ENCODE results near the gene ORAI3. TPM values are rescaled to one million over a fixed set of nuclear protein-coding genes. Genes with fewer than 3 reads are reported as not detected.
A peak's percentile ranks its signal among the peaks of the same experiment; 100 is the strongest.

Gene ORAI3
- total RNA-seq, 6 experiments from 2014 or later: 15.2 to 26.2 (median 18.4) TPM

GRCh38 chr16:30902029-30902972, 46.6 kb upstream of the ORAI3 start:
- Mint-ChIP-seq H3K9me3 (no peaks in the 10 kb centered on the region), H3K4me3 (peak overlapping the region; percentile 86), H3K27me3 (ENCODE audit: insufficient read depth) (no peaks in the 10 kb centered on the region; the same call in 1 of the 2 replicates), H3K36me3 (ENCODE audit: low read depth) (peaks cover 11% of the 10 kb centered on the region), H3K4me1 (ENCODE audit: low read depth) (peaks cover 19% of the 10 kb centered on the region), H3K27ac (peak overlapping the region; percentile 86)
- peak; percentile 32 for DNase-seq
- TF ChIP-seq CTCF (IDR thresholded peaks at IDR 0.05): no peak

- no peak for DNase-seq
- Mint-ChIP-seq H3K4me3 (peak overlapping the region; percentile 86), H3K27me3 (ENCODE audit: insufficient read depth) (no peaks in the 10 kb centered on the region; the same call in 1 of the 2 replicates), H3K36me3 (ENCODE audit: low read depth) (peaks cover 10% of the 10 kb centered on the region), H3K9me3 (no peaks in the 10 kb centered on the region), H3K4me1 (ENCODE audit: low read depth) (peaks cover 17% of the 10 kb centered on the region), H3K27ac (peak overlapping the region; percentile 86)
- TF ChIP-seq CTCF (IDR thresholded peaks at IDR 0.05): no peak
These were observed 45.9 kb upstream of the ORAI3 start for GRCh38 chr16:30903002-30903401.

- H3K4me3 Mint-ChIP-seq: no peak overlapping the region
- TF ChIP-seq CTCF (IDR thresholded peaks at IDR 0.05): no peak
- H3K36me3 Mint-ChIP-seq (ENCODE audit: low read depth): peaks cover 10% of the 10 kb centered on the region
- no peak for DNase-seq
- H3K27ac Mint-ChIP-seq: peak overlapping the region; percentile 86
- H3K9me3 Mint-ChIP-seq: no peaks in the 10 kb centered on the region
- H3K27me3 Mint-ChIP-seq (ENCODE audit: insufficient read depth): no peaks in the 10 kb centered on the region; the same call in 1 of the 2 replicates
- peaks cover 17% of the 10 kb centered on the region for H3K4me1 Mint-ChIP-seq (ENCODE audit: low read depth)
These were observed 45.3 kb upstream of the ORAI3 start for GRCh38 chr16:30903596-30903995.

GRCh38 chr16:30904114-30904780, 44.6 kb upstream of the ORAI3 start:
- Mint-ChIP-seq H3K27ac (peak overlapping the region; percentile 86), H3K4me3 (no peak overlapping the region), H3K4me1 (ENCODE audit: low read depth) (peaks cover 17% of the 10 kb centered on the region), H3K27me3 (ENCODE audit: insufficient read depth) (no peaks in the 10 kb centered on the region; the same call in 1 of the 2 replicates), H3K36me3 (ENCODE audit: low read depth) (peaks cover 10% of the 10 kb centered on the region), H3K9me3 (no peaks in the 10 kb centered on the region)
- TF ChIP-seq CTCF (IDR thresholded peaks at IDR 0.05): no peak
- no peak for DNase-seq

GRCh38 chr16:30907064-30907463, 41.8 kb upstream of the ORAI3 start:
- no peak for DNase-seq
- Mint-ChIP-seq H3K9me3 (no peaks in the 10 kb centered on the region), H3K4me3 (no peak overlapping the region), H3K27me3 (ENCODE audit: insufficient read depth) (no peaks in the 10 kb centered on the region; the same call in 1 of the 2 replicates), H3K4me1 (ENCODE audit: low read depth) (peaks cover 17% of the 10 kb centered on the region), H3K27ac (no peak overlapping the region), H3K36me3 (ENCODE audit: low read depth) (peaks cover 5% of the 10 kb centered on the region)
- no peak for TF ChIP-seq CTCF (IDR thresholded peaks at IDR 0.05)

Data from HFFc6 (cell line).